Measurements from ENCODE around the gene OR4M2.
"Not testable (repeated sequence)": the region's sequence is repeated elsewhere in the genome, so short reads cannot be mapped to it uniquely, and the experiment has no call there.

Gene OR4M2, protein sequence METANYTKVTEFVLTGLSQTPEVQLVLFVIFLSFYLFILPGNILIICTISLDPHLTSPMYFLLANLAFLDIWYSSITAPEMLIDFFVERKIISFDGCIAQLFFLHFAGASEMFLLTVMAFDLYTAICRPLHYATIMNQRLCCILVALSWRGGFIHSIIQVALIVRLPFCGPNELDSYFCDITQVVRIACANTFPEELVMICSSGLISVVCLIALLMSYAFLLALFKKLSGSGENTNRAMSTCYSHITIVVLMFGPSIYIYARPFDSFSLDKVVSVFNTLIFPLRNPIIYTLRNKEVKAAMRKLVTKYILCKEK

GRCh38 chr15:22080227-22080626 lies at the start of gene OR4M2:
Gene OR4M2, plus strand, starts transcription at chr15:22080527. Its CDS starts 98 bp downstream, at chr15:22080625.
- not testable (repeated sequence) for DNase-seq

DNA sequence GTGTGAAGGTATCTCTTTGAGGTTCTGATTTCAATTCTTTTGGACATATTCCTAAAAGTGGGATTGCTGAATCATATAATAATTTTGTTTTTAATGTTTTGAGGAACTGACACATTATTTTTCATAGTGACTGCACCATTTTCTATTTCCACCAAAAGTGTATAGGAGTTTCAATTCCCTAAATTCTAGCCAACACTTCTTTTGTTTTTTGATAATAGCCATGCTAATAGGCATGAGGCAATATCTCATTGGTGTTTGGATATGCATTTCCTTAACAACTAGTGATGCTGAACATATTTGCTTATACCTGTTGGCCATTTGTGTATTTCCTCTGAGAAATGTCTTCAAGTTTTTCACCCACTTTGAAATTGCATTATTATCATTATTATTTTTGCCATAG lies 11.1 kb upstream of the OR4M2 start:
- not testable (repeated sequence) for DNase-seq

GRCh38 chr15:22081386-22081785 lies 1.1 kb downstream of the OR4M2 start:
- DNase-seq, result not testable (repeated sequence)

- not testable (repeated sequence) for DNase-seq
Observed at GRCh38 chr15:22098616-22099253, 18.4 kb downstream of the OR4M2 start.

GRCh38 chr15:22099289-22099891 lies 19.1 kb downstream of the OR4M2 start:
- DNase-seq, result not testable (repeated sequence)

DNA sequence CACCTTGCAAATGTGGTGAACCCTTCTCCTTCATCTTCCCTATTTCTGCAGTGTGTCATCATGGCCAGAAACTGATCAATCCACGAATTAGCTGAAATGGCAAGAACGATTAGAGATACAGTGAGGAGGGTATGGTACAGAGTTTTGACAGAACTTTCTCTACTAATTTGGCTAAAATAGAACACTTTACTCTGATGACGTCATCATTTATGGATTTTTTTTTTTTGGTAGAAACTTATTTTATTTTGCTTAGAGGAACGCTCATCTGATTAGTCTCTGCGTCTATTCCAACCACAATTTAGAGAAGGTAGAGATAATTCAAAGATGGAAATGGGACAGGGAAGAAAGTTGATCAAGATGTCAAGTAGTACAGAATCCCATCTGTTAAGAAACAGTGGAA lies 41.7 kb downstream of the OR4M2 start:
- DNase-seq, result not testable (repeated sequence)
